ENCODE measurements around the gene FCN2.

FCN2 gene

GRCh38 chr9:134869554-134870300 is 10.9 kb upstream of the FCN2 start:
- DNase-seq (ENCODE audit: low spot score), result no peak

GRCh38 chr9:134870301-134870694 is 10.3 kb upstream of the FCN2 start:
- DNase-seq (ENCODE audit: low spot score), result no peak

- DNase-seq (ENCODE audit: low spot score), result no peak
Observed at GRCh38 chr9:134870746-134871662, 9.6 kb upstream of the FCN2 start.

GRCh38 chr9:134871697-134872340 is 8.8 kb upstream of the FCN2 start:
- no peak for DNase-seq (ENCODE audit: low spot score)

GRCh38 chr9:134872482-134873231 is 8.0 kb upstream of the FCN2 start:
- no peak for DNase-seq (ENCODE audit: low spot score)

GRCh38 chr9:134875371-134875770 is 5.2 kb upstream of the FCN2 start:
- no peak for DNase-seq (ENCODE audit: low spot score)

GRCh38 chr9:134877541-134877940 is 3.1 kb upstream of the FCN2 start:
- no peak for DNase-seq (ENCODE audit: low spot score)

- no peak for DNase-seq (ENCODE audit: low spot score)
Observed at GRCh38 chr9:134879664-134880483, 736 bp upstream of the FCN2 start.

- DNase-seq (ENCODE audit: low spot score), result no peak
Observed at GRCh38 chr9:134881313-134881670, 682 bp downstream of the FCN2 start.

GRCh38 chr9:134882204-134882785 is 1.7 kb downstream of the FCN2 start:
- DNase-seq (ENCODE audit: low spot score), result no peak

GRCh38 chr9:134883040-134883782 is 2.6 kb downstream of the FCN2 start:
- DNase-seq (ENCODE audit: low spot score), result no peak

- no peak for DNase-seq (ENCODE audit: low spot score)
Observed at GRCh38 chr9:134884492-134884891, 3.9 kb downstream of the FCN2 start.

GRCh38 chr9:134885001-134885678 is 4.5 kb downstream of the FCN2 start:
- no peak for DNase-seq (ENCODE audit: low spot score)

- DNase-seq (ENCODE audit: low spot score), result no peak
Observed at GRCh38 chr9:134885679-134886412, 5.2 kb downstream of the FCN2 start.

- no peak for DNase-seq (ENCODE audit: low spot score)
Observed at GRCh38 chr9:134886413-134886913, 5.9 kb downstream of the FCN2 start.

GRCh38 chr9:134887219-134887618 is 6.6 kb downstream of the FCN2 start:
- no peak for DNase-seq (ENCODE audit: low spot score)

- DNase-seq (ENCODE audit: low spot score), result no peak
Observed at GRCh38 chr9:134887686-134888602, 7.3 kb downstream of the FCN2 start.
